ENCODE results near the gene OR4D5.

OR4D5 gene

GRCh38 chr11:123939317-123939716 lies at the start of gene OR4D5:
OR4D5 (plus strand) TSS chr11:123939617; CDS start chr11:123939617, 0 bp downstream.
- DNase-seq, result no peak

DNA sequence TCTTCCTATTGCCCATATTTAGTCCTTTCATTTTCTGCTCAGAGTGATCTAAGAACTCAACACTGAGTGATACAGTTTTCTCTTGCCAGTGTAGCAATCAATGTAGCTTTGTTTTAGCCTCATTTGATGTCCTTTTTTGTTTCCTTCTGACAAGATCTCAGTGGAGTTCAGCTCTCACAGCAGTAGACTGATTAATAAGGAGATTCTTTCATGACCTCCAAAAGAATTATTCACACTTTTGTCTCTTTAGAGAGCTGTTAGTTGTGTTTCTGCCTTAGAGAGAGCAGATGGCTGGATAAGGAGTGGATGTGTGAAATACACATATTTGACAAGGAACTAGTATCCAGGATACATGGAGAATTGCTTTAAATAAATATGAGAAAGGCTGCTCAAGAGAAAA lies 47.4 kb upstream of the OR4D5 start:
- no peak for DNase-seq

- DNase-seq, result no peak
Observed at GRCh38 chr11:123899792-123900191, 39.6 kb upstream of the OR4D5 start.

DNA sequence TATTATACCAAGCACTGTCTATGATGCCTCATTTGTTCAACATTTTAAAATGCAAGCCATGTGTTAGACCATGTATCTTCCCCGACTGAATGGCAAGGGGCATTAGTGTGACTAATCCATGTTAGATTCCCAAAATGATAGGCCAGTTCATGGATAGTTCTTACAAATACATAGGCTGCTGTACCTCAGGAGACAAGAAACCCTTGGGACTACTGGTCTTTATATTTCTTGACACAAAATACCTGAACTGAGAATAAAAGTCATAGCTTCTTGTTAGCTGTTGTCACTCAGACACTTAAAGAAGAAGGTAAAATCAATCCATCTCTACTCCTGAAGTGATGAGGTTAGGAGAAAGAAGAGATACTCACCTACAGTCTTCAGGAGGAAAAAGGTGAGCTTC lies 37.5 kb upstream of the OR4D5 start, which contains the start of gene OR8D4:
Gene OR8D4, plus strand, starts transcription at position 301 of the 400 bp plus-strand sequence. CDS start 4,265 bp downstream, outside the sequence.
- no peak for DNase-seq

- DNase-seq, result no peak
Observed at GRCh38 chr11:123903932-123904331, 35.5 kb upstream of the OR4D5 start.

DNA sequence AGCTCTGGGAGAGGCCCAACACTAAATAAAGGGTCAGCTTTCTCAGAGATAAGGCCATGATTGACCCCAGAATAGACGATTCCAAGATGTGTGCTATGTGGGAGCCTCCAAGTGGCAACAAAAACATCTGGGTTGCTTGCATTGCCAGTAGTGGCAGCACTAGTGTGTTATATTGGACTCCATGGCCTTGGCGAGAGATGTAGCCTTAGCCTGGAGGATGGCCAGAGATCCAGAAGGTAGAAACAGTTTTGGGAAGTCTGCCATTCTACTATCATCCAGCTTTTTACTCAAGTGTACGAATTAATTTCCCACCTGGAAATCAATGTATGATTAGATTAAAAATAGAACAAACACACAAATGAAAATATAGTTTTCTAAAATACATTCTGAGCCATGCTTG lies 34.5 kb upstream of the OR4D5 start:
- no peak for DNase-seq

DNA sequence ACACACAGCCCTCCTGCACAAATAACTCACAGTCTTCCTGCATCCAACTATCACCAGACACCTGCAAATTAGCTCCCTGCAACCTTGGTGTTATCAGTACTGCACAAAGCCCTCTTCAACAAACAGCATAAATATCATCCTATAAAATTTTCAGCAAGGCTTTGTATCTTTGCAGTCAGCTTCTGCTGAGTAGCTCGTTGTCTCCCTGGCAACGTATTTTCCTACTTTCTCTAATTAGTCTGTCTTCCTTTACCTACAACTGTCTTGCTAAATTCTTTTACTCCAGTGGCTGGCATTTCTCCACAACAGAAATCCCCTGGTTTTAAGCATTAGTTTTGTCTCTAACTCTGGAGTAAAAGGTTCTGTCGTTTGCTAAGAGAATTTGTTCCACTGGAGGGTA lies 33.6 kb upstream of the OR4D5 start:
- no peak for DNase-seq

DNA sequence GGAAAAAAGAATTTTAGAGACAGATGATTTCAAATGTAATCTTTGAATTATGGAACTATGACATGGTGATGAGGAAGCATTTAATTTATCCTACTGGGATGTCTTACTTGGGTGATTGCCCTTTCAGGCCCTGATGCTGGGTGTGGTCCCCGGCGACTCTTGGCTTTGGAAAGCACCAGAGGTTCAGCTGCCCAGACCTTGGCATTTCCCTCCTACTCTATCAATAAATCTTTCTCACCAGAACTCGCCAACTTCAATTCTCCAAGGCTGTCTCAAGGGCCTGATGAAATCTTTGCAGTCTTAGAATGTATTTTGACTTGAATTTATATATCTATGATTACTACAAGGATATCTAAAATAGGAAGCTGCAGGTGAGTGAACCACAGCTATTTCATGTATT lies 18.5 kb upstream of the OR4D5 start:
- DNase-seq, result no peak

DNA sequence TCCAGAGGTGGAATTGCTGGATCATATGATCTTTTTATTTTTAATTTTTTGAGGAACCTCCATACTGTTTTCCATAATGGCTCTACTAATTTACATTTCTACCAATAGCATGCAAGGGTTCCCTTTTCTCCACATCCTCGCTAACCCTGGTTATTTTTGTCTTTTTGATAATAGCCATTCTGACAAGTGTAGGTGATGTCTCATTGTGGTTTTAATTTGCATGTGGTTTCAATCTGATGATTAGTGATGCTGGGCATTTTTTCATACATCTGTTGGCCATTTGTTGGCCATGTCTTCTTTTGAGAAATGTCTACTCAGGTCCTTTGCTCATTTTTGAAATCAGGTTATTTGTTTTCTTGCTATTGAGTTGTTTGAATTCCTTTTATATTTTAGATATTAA lies 15.4 kb upstream of the OR4D5 start:
- DNase-seq, result no peak

- DNase-seq, result no peak
Observed at GRCh38 chr11:123942413-123942812, 3.0 kb downstream of the OR4D5 start.

DNA sequence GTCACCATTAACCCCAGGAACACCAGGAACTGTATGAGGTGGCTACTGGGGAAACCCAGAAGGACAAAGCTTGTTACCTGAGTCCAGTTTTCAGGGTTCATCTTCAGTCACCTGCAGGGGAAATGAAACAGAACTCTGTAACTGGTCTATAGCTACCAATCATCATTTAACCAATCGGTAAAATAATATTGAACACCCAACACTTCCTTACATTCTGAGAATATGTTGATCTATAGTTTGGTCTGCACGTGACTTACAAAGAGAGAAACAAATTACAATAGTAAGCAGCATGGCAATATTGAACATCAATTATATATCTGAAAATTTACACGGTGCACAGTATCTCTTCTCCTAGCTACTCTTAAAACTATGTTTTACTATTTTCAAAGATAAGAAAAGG lies 4.3 kb downstream of the OR4D5 start, which contains the start of gene OR6T1:
Gene OR6T1, minus strand, starts transcription at position 101 of the 400 bp plus-strand sequence. Its CDS starts 0 bp downstream, at position 101.
- DNase-seq, result no peak

- no peak for DNase-seq
Observed at GRCh38 chr11:123945132-123945531, 5.7 kb downstream of the OR4D5 start.

- no peak for DNase-seq
Observed at GRCh38 chr11:123956752-123957151, 17.3 kb downstream of the OR4D5 start.

DNA sequence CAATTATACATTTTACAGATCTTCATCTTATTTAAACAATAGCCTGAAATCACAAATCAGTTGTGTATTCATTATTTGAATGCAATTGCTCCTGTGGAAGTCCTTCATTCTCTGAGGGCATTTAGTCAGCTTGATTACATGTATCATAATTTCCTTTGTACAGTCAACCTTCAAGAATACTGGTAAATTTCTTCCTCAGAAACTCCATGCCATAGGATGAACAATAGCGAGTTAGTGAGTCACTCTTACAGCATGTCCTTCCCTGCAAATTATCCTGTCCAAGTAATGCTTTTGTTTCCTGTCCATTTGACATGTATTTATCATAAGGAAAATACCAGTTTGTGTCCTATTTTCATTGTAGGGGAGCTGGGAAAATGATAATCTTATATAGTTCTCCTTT lies 34.4 kb downstream of the OR4D5 start:
- DNase-seq, result no peak

DNA sequence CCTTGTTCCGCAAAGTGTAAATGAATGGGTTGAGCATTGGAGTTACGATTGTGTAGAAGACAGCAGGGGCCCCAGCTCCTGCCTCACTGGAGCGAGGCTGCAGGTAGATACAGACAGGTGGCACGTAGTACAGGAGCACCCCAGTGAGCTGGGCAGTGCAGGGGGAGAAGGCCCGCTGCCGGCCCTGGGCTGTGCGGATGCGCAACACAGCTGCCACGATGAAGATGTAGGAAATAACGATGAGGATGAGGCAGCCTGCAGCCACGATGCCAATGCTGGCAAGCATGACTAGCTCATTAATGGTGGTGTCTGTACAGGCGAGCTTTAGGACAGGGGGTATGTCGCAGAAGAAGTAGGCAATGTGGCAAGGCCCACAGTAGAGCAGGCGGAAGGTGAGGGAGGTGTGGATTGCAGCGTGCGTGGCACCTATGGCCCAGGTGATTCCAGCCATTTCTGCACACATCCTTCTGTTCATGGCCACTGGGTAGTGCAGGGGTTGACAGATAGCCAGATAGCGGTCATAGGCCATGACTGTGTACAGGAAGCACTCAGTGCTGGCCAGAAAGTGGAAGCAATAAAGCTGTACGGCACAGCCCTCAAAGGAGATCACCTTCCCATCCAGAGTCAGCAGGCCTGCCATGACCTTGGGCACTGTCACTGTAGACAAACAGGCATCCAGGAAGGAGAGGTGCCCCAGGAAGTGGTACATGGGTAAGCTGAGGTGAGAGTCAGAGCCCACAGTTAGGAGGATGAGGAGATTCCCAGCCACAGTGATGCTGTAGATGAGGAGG lies 37.5 kb downstream of the OR4D5 start:
- DNase-seq, result no peak

DNA sequence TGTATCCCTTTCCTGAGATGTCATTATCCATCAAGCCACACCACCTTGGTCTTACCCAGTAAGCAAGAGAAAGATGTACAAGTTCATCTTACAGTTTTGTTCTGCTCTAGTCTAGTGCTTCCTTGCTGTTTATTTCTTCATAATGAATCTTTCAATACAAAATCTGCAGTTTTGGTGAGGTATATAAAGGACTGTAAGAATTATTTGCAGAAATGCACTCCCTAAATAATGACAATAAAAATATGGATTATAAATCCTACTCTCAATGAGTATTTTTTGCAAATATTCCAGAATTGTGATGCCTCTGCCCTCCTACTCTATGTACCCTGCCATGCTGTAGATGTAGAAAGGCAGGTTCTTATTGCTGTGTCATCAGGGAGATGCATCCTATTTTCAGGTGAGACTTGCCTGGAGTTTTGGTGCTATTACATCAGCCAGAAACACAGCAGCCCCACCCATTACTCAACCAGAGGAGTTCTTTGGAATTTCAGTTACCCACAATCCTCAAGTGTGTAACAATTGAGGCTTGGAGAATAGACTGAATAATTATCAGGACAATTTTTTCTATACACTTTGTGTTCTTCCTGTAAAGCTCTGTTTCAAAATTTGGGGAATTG lies 38.4 kb downstream of the OR4D5 start, which contains the start of gene OR10S1:
Gene OR10S1, minus strand, starts transcription at position 51 of the 617 bp plus-strand sequence. CDS start 117 bp downstream, outside the sequence.
- no peak for DNase-seq

GRCh38 chr11:123979311-123979710 lies 39.9 kb downstream of the OR4D5 start:
- no peak for DNase-seq
